Vagina (tissue), 2 donors: Measurements from ENCODE around the gene EYS.

Experiments
- CTCF ChIP-seq, 3 experiments: fragments of 450-650 bp in 2 of 3; fragments of 200-600 bp in 1 of 3; sonication (generic) in 1 of 3; IDR thresholded peaks; one replicate each; pipeline ENCODE4 v1.5.1; 2017 to 2019; ENCODE audit warnings: antibody characterized with exemption in 3 of 3, mild to moderate bottlenecking in 2 of 3, moderate library complexity in 2 of 3
- POLR2A ChIP-seq, 2 donors: fragments of 450-650 bp; IDR thresholded peaks; one replicate each; pipeline ENCODE4 v1.6.1; 2017; ENCODE audit warnings: antibody characterized with exemption in 2 of 2, mild to moderate bottlenecking in 2 of 2, moderate library complexity in 2 of 2
- POLR2AphosphoS5 ChIP-seq, 2 donors: sonication (generic); formaldehyde crosslinking; IDR thresholded peaks; one replicate each; pipeline ENCODE4 v1.9.0; 2017; ENCODE audit warnings: antibody characterized with exemption in 2 of 2, mild to moderate bottlenecking in 2 of 2, low read depth in 1 of 2; ENCODE audit not compliant: insufficient read depth in 1 of 2

- no peak for TF ChIP-seq CTCF (IDR thresholded peaks at IDR 0.05)
- TF ChIP-seq POLR2AphosphoS5 (IDR thresholded peaks at IDR 0.05; ENCODE audit: insufficient read depth in 1 of 2, low read depth in 1 of 2) = no peak
- TF ChIP-seq POLR2A (IDR thresholded peaks at IDR 0.05) = no peak
Observed at GRCh38 chr6:63750400-63750799, 1956.6 kb downstream of the EYS start.
